GM21786 (cell line): ENCODE results near the gene THADA.
A peak's percentile ranks its signal among the peaks of the same experiment; 100 is the strongest.
"Not testable (repeated sequence)": the region's sequence is repeated elsewhere in the genome, so short reads cannot be mapped to it uniquely, and the experiment has no call there.

Source experiments
- ATAC-seq: cut with Tn5 transposase; IDR thresholded peaks from one replicate; pipeline ENCODE4 v1.9.1; 2021; ENCODE audit not compliant: unreplicated experiment

The THADA gene

GRCh38 chr2:43393918-43394317, 201.9 kb downstream of the THADA start:
- ATAC-seq, result no peak

- ATAC-seq, result no peak
Measured at GRCh38 chr2:43391878-43392215, 204.0 kb downstream of the THADA start.

GRCh38 chr2:43391201-43391877, 204.5 kb downstream of the THADA start:
- no peak for ATAC-seq

- ATAC-seq, result no peak
Measured at GRCh38 chr2:43389581-43390466, 206.0 kb downstream of the THADA start.

GRCh38 chr2:43388371-43388770, 207.5 kb downstream of the THADA start:
- no peak for ATAC-seq

GRCh38 chr2:43387092-43388062, 208.5 kb downstream of the THADA start:
- peak; percentile 79 for ATAC-seq

- ATAC-seq, result not testable (repeated sequence)
Measured at GRCh38 chr2:43386679-43387078, 209.2 kb downstream of the THADA start.

GRCh38 chr2:43384143-43384542, 211.7 kb downstream of the THADA start:
- ATAC-seq, result no peak

GRCh38 chr2:43383533-43383932, 212.3 kb downstream of the THADA start:
- ATAC-seq, result no peak

- ATAC-seq, result no peak
Measured at GRCh38 chr2:43379494-43379893, 216.3 kb downstream of the THADA start.

- no peak for ATAC-seq
Measured at GRCh38 chr2:43377327-43377726, 218.5 kb downstream of the THADA start.

- no peak for ATAC-seq
Measured at GRCh38 chr2:43376523-43377198, 219.2 kb downstream of the THADA start.

- no peak for ATAC-seq
Measured at GRCh38 chr2:43375746-43376522, 219.9 kb downstream of the THADA start.

GRCh38 chr2:43372416-43373081, 223.3 kb downstream of the THADA start:
- ATAC-seq, result no peak

- no peak for ATAC-seq
Measured at GRCh38 chr2:43370705-43371104, 225.1 kb downstream of the THADA start.

- no peak for ATAC-seq
Measured at GRCh38 chr2:43370146-43370545, 225.7 kb downstream of the THADA start.

- ATAC-seq, result no peak
Measured at GRCh38 chr2:43368483-43369385, 227.1 kb downstream of the THADA start.

GRCh38 chr2:43367012-43367782, 228.6 kb downstream of the THADA start:
- ATAC-seq, result no peak
